GM21360 (cell line): ENCODE results near the gene TRIM14.
"Not testable (repeated sequence)": the region's sequence is repeated elsewhere in the genome, so short reads cannot be mapped to it uniquely, and the experiment has no call there.

ENCODE experiments used
- ATAC-seq: cut with Tn5 transposase; IDR thresholded peaks from one replicate; pipeline ENCODE4 v1.9.1; 2021; ENCODE audit warnings: mild to moderate bottlenecking, moderate library complexity; ENCODE audit not compliant: unreplicated experiment

The TRIM14 gene

GRCh38 chr9:98020476-98021145 is 98.4 kb downstream of the TRIM14 start:
- no peak for ATAC-seq

- not testable (repeated sequence) for ATAC-seq
These were observed 99.2 kb downstream of the TRIM14 start for GRCh38 chr9:98019869-98020268.
